CD4-positive, CD25-positive, alpha-beta regulatory T cell (primary cell): Measurements from ENCODE around the gene CINP. TPM values are rescaled to one million over a fixed set of nuclear protein-coding genes. Genes with fewer than 3 reads are reported as not detected.
A peak's percentile ranks its signal among the peaks of the same experiment; 100 is the strongest.
"Not testable (repeated sequence)": the region's sequence is repeated elsewhere in the genome, so short reads cannot be mapped to it uniquely, and the experiment has no call there.

ENCODE experiments used
- ATAC-seq, 2 donors: fragments of 150-1000 bp; cut with Tn5 transposase; one replicate each; pipeline ENCODE4 v1.10.0; 2021; ENCODE audit warnings: low read depth in 2 of 2, moderate number of reproducible peaks in 2 of 2, moderate library complexity in 1 of 2
- DNase-seq, 3 donors: peaks; one replicate each; pipeline versions ENCODE4 v3.0.0 to v3.0.0-alpha.2; 2012 to 2022; ENCODE audit warnings: mixed read lengths in 1 of 3
- H3K27ac ChIP-seq: one replicate; pipeline ENCODE4 v1.7.0; 2013; ENCODE audit warnings: mild to moderate bottlenecking, low read length; ENCODE audit not compliant: insufficient read depth, poor library complexity, severe bottlenecking
- H3K27me3 ChIP-seq: one replicate; pipeline ENCODE4 v1.7.0; 2013; ENCODE audit warnings: low read length; ENCODE audit not compliant: control insufficient read depth, insufficient read depth
- H3K36me3 ChIP-seq: one replicate; pipeline ENCODE4 v1.7.0; 2013; ENCODE audit warnings: mild to moderate bottlenecking, low read length, moderate library complexity; ENCODE audit not compliant: control insufficient read depth, insufficient read depth
- H3K4me1 ChIP-seq: 2 replicates; pipeline ENCODE4 v1.7.0; 2013; ENCODE audit warnings: mild to moderate bottlenecking, low read length; ENCODE audit not compliant: insufficient read depth, control insufficient read depth, poor library complexity, severe bottlenecking
- H3K4me3 ChIP-seq: one replicate; pipeline ENCODE4 v1.7.0; 2013; ENCODE audit warnings: low read depth, mild to moderate bottlenecking, low read length, moderate library complexity
- H3K9me3 ChIP-seq, 2 experiments: 1 replicate in 1 of 2; 2 replicates in 1 of 2; pipeline ENCODE4 v1.7.0; 2013; ENCODE audit warnings: low read length in 2 of 2, mild to moderate bottlenecking in 1 of 2, moderate library complexity in 1 of 2; ENCODE audit not compliant: control insufficient read depth in 2 of 2
- H3K27ac Mint-ChIP-seq, 3 donors: one replicate each; pipeline ENCODE4 v1.8.0; 2020 to 2022; ENCODE audit warnings: mild to moderate bottlenecking in 3 of 3, mixed read lengths in 3 of 3, moderate library complexity in 2 of 3
- H3K27me3 Mint-ChIP-seq: one replicate; pipeline ENCODE4 v1.8.0; 2022; ENCODE audit warnings: mild to moderate bottlenecking, mixed read lengths
- H3K36me3 Mint-ChIP-seq: one replicate; pipeline ENCODE4 v1.8.0; 2020; ENCODE audit warnings: mixed read lengths
- H3K4me1 Mint-ChIP-seq, 4 donors: one replicate each; pipeline ENCODE4 v1.8.0; 2020 to 2022; ENCODE audit warnings: mixed read lengths in 4 of 4, mild to moderate bottlenecking in 1 of 4
- H3K4me3 Mint-ChIP-seq, 4 donors: one replicate each; pipeline ENCODE4 v1.8.0; 2020 to 2022; ENCODE audit warnings: mild to moderate bottlenecking in 4 of 4, mixed read lengths in 4 of 4, moderate library complexity in 3 of 4
- H3K9me3 Mint-ChIP-seq, 7 donors: one replicate each; pipeline ENCODE4 v1.8.0; 2020 to 2022; ENCODE audit warnings: mixed read lengths in 7 of 7, mild to moderate bottlenecking in 3 of 7, moderate library complexity in 2 of 7
- polyA plus RNA-seq, 4 donors: library from polyadenylated mRNA; unstranded; fragments of 300-500 nt; fragmentation: Illumina TruSeq; gene quantifications; one replicate each; pipeline ENCODE4 v1.2.3, GENCODE V29; 2021
- total RNA-seq: library from RNA; stranded (reverse); gene quantifications from one replicate; pipeline ENCODE4 v1.2.3, GENCODE V29; 2022

CINP gene
- total and polyA plus RNA-seq, 5 donors from 2014 or later, result 21.5 to 57.0 (median 35.5) TPM

GRCh38 chr14:102314242-102315011, 48.3 kb downstream of the CINP start:
- H3K4me1 Mint-ChIP-seq, result peaks cover 12 to 53% (median 31%) of the 10 kb centered on the region in 4 donors
- H3K4me3 Mint-ChIP-seq, result peak overlapping the region; percentile 85 to 94 (median 88)
- peak overlapping the region; percentile 39 to 93 (median 76) for H3K27ac Mint-ChIP-seq
- Histone ChIP-seq H3K27me3 (no peaks in the 10 kb centered on the region), H3K36me3 (no peaks in the 10 kb centered on the region), H3K4me1 (peaks cover 42% of the 10 kb centered on the region), H3K27ac (peak overlapping the region; percentile 51), H3K9me3 (no peaks in the 10 kb centered on the region), H3K4me3 (peak overlapping the region; percentile 92)
- peaks cover 0 to 4% (median 0%) of the 10 kb centered on the region in 7 donors for H3K9me3 Mint-ChIP-seq
- ATAC-seq, result peak; percentile 74 to 78
- DNase-seq, result peak; percentile 70 to 85 (median 80)
- peaks cover 5% of the 10 kb centered on the region for H3K36me3 Mint-ChIP-seq
- peaks cover 27% of the 10 kb centered on the region for H3K27me3 Mint-ChIP-seq

GRCh38 chr14:102304611-102305506, 57.8 kb downstream of the CINP start, which contains the start of gene MOK:
Gene MOK, minus strand, starts transcription at chr14:102305164. Its CDS starts 196 bp downstream, at chr14:102304968.
- Histone ChIP-seq H3K36me3 (no peaks in the 10 kb centered on the region), H3K27ac (peak within 1 kb of the TSS; percentile 65), H3K27me3 (peaks cover 2% of the 10 kb centered on the region), H3K9me3 (no peaks in the 10 kb centered on the region), H3K4me1 (peaks cover 11% of the 10 kb centered on the region), H3K4me3 (peak within 1 kb of the TSS; percentile 75)
- Mint-ChIP-seq H3K27ac (peak within 1 kb of the TSS; percentile 88 to 96 (median 95)), H3K27me3 (peaks cover 26% of the 10 kb centered on the region), H3K4me3 (peak within 1 kb of the TSS; percentile 94 to 100 (median 98)), H3K4me1 (peaks cover 0 to 17% (median 10%) of the 10 kb centered on the region in 4 donors), H3K9me3 (peaks cover 0 to 4% (median 0%) of the 10 kb centered on the region in 7 donors), H3K36me3 (no peaks in the 10 kb centered on the region)
- DNase-seq (peak; percentile 93 to 97 (median 95)), ATAC-seq (peak; percentile 87 to 92)

DNA sequence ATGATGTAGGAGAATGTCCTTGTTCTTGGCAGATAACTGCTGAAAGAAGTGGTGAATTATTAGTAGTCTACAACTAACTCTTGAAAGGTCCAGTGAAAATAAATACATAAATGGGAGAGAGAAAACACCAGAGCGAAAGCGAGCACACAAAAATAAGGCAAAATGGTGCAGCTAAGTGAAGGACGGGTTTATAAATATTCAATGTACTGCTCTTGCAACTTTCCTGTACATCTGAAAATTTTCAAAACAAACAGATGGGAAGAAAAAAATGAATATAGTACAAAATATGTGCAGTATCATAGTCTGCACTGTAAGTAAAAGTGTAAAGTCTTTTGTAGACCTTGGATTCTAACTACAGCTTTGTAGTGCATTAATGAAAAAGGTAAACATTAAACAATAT, 59.0 kb downstream of the CINP start:
- no peak overlapping the region for H3K27ac ChIP-seq
- Mint-ChIP-seq H3K36me3 (no peaks in the 10 kb centered on the region), H3K4me3 (peak overlapping the region; percentile 46 to 83 (median 53)), H3K9me3 (peaks cover 0 to 4% (median 0%) of the 10 kb centered on the region in 7 donors), H3K27ac (no peak overlapping the region), H3K4me1 (peaks cover 0 to 17% (median 10%) of the 10 kb centered on the region in 4 donors), H3K27me3 (peaks cover 30% of the 10 kb centered on the region)
- no peaks in the 10 kb centered on the region for H3K9me3 ChIP-seq
- no peak for DNase-seq
- peaks cover 2% of the 10 kb centered on the region for H3K27me3 ChIP-seq
- H3K36me3 ChIP-seq, result no peaks in the 10 kb centered on the region
- H3K4me3 ChIP-seq, result no peak overlapping the region
- peaks cover 11% of the 10 kb centered on the region for H3K4me1 ChIP-seq
- ATAC-seq, result no peak

DNA sequence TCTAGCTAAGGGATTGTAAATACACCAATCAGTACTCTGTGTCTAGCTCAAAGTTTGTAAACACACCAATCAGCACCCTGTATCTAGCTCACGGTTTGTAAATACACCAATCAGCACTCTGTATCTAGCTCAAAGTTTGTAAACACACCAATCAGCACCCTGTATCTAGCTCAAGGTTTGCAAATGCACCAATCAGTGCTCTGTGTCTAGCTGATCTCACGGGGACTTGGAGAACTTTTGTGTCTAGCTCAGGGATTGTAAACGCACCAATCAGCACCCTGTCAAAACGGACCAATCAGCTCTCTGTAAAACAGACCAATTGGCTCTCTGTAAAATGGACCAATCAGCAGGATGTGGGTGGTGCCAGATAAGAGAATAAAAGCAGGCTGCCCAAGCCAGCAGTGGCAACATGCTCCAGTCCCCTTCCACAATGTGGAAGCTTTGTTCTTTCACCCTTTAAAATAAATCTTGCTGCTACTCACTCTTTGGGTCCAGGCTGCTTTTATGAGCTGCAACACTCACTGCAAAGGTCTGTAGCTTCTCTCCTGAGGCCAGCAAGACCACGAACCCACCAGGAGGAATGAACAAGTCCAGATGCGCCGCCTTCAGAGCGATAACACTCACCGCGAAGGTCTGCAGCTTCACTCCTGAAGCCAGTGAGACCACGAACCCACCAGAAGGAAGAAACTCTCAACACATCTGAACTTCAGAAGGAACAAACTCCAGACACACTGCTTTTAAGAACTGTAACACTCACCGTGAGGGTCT, 64.2 kb downstream of the CINP start:
- not testable (repeated sequence) for H3K4me3 ChIP-seq, ATAC-seq, H3K27ac ChIP-seq

More for the DNA sequence above, 64.2 kb downstream of the CINP start:
- not testable (repeated sequence) for DNase-seq, H3K27me3 ChIP-seq, H3K4me1 Mint-ChIP-seq, H3K4me1 ChIP-seq, H3K9me3 Mint-ChIP-seq, H3K36me3 Mint-ChIP-seq, H3K36me3 ChIP-seq, H3K4me3 Mint-ChIP-seq, H3K9me3 ChIP-seq
- Mint-ChIP-seq H3K27ac (peak overlapping the region in 1 of 3 donors; percentile 44), H3K27me3 (peaks cover 15% of the 10 kb centered on the region)

Other genes starting within 250 kb of the CINP start
- gene WDR20, start 223.0 kb downstream of the CINP start, total RNA-seq, result 66.7 TPM
- gene WDR20, start 223.0 kb downstream of the CINP start, polyA plus RNA-seq, result 10 to 100 TPM; 13.0 to 19.8 (median 18.0) TPM
- gene MOK, start 57.7 kb downstream of the CINP start, total RNA-seq, result 1.0 TPM
- 1 to 10 TPM in 1 of 4 donors, under 1 TPM in 2, not detected in 1; 0.73 to 1.4 (median 0.89) TPM for gene MOK, start 57.7 kb downstream of the CINP start, polyA plus RNA-seq
- gene ZNF839, start 43.1 kb downstream of the CINP start, total RNA-seq, result 15.3 TPM
- gene ZNF839, start 43.1 kb downstream of the CINP start, polyA plus RNA-seq, result 1 to 10 TPM; 3.1 to 7.8 (median 4.2) TPM
- gene TECPR2, start 51 bp upstream of the CINP start, total RNA-seq, result 12.7 TPM
- 1 to 10 TPM; 2.4 to 2.9 (median 2.7) TPM for gene TECPR2, start 51 bp upstream of the CINP start, polyA plus RNA-seq
- 7.1 TPM for gene ANKRD9, start 146.9 kb upstream of the CINP start, total RNA-seq
- gene ANKRD9, start 146.9 kb upstream of the CINP start, polyA plus RNA-seq, result 1 to 10 TPM in 2 of 4 donors, under 1 TPM in 2; 0.69 to 2.3 (median 1.4) TPM
- 28.1 TPM for gene RCOR1, start 229.8 kb upstream of the CINP start, total RNA-seq
- 1 to 10 TPM in 1 of 4 donors, under 1 TPM in 3; 0.40 to 1.2 (median 0.48) TPM for gene RCOR1, start 229.8 kb upstream of the CINP start, polyA plus RNA-seq